ENCODE results near the gene C6orf15. TPM values are rescaled to one million over a fixed set of nuclear protein-coding genes. Genes with fewer than 3 reads are reported as not detected.

Gene C6orf15
- total RNA-seq, 1 donor from 2014 or later: not detected

DNA sequence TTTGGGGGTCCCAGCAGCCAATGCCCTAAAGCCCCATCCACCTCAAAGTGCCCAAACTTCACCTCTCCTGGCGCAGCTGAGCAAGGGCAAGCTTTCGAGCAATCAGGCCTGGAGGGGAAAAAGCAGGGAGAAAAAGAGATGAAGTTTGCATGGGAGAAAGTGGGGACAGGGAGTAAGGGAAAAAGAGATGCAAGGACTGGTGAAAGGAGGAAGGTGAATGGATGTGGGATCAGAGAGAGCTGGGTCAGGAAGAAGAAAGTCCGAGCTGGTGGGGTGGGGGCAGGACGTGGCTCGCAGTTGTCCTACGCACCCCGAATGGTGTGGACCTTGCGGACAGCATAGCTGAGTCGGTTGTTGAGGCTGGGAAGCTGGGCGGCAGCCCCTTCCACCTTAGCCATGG lies 33.0 kb upstream of the C6orf15 start:
- Mint-ChIP-seq H3K27ac (ENCODE audit: unreplicated experiment) (no peak overlapping the region), H3K27me3 (ENCODE audit: unreplicated experiment) (no peaks in the 10 kb centered on the region), H3K9me3 (ENCODE audit: unreplicated experiment) (no peaks in the 10 kb centered on the region), H3K36me3 (ENCODE audit: unreplicated experiment) (peaks cover 12% of the 10 kb centered on the region), H3K4me1 (ENCODE audit: unreplicated experiment) (peaks cover 18% of the 10 kb centered on the region), H3K4me3 (ENCODE audit: unreplicated experiment) (no peak overlapping the region)
- TF ChIP-seq, protein P1, sequence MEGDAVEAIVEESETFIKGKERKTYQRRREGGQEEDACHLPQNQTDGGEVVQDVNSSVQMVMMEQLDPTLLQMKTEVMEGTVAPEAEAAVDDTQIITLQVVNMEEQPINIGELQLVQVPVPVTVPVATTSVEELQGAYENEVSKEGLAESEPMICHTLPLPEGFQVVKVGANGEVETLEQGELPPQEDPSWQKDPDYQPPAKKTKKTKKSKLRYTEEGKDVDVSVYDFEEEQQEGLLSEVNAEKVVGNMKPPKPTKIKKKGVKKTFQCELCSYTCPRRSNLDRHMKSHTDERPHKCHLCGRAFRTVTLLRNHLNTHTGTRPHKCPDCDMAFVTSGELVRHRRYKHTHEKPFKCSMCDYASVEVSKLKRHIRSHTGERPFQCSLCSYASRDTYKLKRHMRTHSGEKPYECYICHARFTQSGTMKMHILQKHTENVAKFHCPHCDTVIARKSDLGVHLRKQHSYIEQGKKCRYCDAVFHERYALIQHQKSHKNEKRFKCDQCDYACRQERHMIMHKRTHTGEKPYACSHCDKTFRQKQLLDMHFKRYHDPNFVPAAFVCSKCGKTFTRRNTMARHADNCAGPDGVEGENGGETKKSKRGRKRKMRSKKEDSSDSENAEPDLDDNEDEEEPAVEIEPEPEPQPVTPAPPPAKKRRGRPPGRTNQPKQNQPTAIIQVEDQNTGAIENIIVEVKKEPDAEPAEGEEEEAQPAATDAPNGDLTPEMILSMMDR (IDR thresholded peaks at IDR 0.05): no peak
- no peak for DNase-seq (ENCODE audit: extremely low spot score, unreplicated experiment)

GRCh38 chr6:31144970-31145340 lies 32.6 kb upstream of the C6orf15 start:
- Mint-ChIP-seq H3K36me3 (ENCODE audit: unreplicated experiment) (peaks cover 12% of the 10 kb centered on the region), H3K9me3 (ENCODE audit: unreplicated experiment) (no peaks in the 10 kb centered on the region), H3K4me1 (ENCODE audit: unreplicated experiment) (peaks cover 20% of the 10 kb centered on the region), H3K4me3 (ENCODE audit: unreplicated experiment) (no peak overlapping the region), H3K27ac (ENCODE audit: unreplicated experiment) (no peak overlapping the region), H3K27me3 (ENCODE audit: unreplicated experiment) (no peaks in the 10 kb centered on the region)
- DNase-seq (ENCODE audit: extremely low spot score, unreplicated experiment): no peak
- TF ChIP-seq, protein P1 (IDR thresholded peaks at IDR 0.05): no peak

DNA sequence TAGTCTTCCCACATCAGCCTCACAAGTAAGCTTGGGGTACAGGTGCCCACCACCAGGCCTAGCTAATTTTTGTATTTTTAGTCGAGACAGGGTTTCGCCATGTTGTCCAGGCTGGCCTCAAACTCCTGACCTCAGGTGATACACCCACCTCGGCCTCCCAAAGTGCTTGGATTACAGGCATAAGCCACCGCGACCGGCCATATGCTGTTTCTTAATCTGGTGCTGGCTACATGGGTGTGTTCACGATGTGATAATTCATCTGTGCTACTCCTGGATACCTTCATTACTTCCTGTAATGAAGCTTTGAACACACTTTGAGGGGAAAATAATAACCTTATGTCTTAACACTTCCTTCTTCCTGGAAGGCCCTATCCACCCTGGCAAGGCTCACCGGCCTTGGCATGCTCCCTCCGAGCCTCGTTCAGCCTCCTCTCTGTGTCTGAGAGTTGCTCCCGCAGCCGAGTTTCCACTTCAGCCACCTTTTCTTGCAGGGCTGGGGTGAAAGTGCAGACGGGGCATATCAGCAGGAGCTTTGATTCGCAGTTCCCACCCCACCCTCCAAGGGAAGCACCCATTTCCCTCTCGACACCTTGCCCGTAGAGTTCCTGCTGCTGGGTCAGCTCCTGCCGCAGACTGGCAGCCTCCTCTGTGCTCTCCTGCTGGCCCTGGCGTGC lies 32.1 kb upstream of the C6orf15 start:
- no peak for DNase-seq (ENCODE audit: extremely low spot score, unreplicated experiment)
- Mint-ChIP-seq H3K4me1 (ENCODE audit: unreplicated experiment) (peaks cover 25% of the 10 kb centered on the region), H3K9me3 (ENCODE audit: unreplicated experiment) (no peaks in the 10 kb centered on the region), H3K36me3 (ENCODE audit: unreplicated experiment) (peaks cover 10% of the 10 kb centered on the region), H3K4me3 (ENCODE audit: unreplicated experiment) (no peak overlapping the region), H3K27ac (ENCODE audit: unreplicated experiment) (no peak overlapping the region), H3K27me3 (ENCODE audit: unreplicated experiment) (no peaks in the 10 kb centered on the region)
- TF ChIP-seq, protein P1 (IDR thresholded peaks at IDR 0.05): no peak

- TF ChIP-seq, protein P1 (IDR thresholded peaks at IDR 0.05): no peak
- no peak for DNase-seq (ENCODE audit: extremely low spot score, unreplicated experiment)
- H3K4me1 Mint-ChIP-seq (ENCODE audit: unreplicated experiment): peaks cover 26% of the 10 kb centered on the region
- H3K36me3 Mint-ChIP-seq (ENCODE audit: unreplicated experiment): peaks cover 8% of the 10 kb centered on the region
- no peaks in the 10 kb centered on the region for H3K9me3 Mint-ChIP-seq (ENCODE audit: unreplicated experiment)
- H3K4me3 Mint-ChIP-seq (ENCODE audit: unreplicated experiment): no peak overlapping the region
- no peak overlapping the region for H3K27ac Mint-ChIP-seq (ENCODE audit: unreplicated experiment)
- H3K27me3 Mint-ChIP-seq (ENCODE audit: unreplicated experiment): no peaks in the 10 kb centered on the region
Observed at GRCh38 chr6:31143148-31143547, 30.8 kb upstream of the C6orf15 start.

DNA sequence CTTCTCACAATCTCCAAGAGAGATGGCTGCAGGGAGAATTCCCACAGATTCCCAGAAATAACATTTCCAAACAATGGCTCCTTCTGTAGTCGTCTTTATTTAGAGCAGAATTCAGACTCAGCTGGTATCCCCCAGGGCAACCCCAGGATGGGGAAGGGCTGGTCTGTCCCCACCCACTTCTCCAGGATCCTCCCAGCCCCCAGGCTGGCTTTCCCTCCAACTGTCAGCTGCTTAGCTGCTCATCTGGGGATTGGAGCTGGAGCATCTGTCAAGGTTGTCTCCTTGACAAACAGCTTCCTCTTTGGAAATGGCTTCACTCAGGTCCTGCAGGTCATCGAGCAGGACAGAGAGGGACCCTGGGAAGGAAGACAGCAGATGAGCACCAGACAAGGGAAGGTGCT lies 30.0 kb upstream of the C6orf15 start:
- Mint-ChIP-seq H3K4me3 (ENCODE audit: unreplicated experiment) (no peak overlapping the region), H3K9me3 (ENCODE audit: unreplicated experiment) (no peaks in the 10 kb centered on the region), H3K36me3 (ENCODE audit: unreplicated experiment) (peaks cover 8% of the 10 kb centered on the region), H3K4me1 (ENCODE audit: unreplicated experiment) (peaks cover 30% of the 10 kb centered on the region), H3K27ac (ENCODE audit: unreplicated experiment) (peak overlapping the region; percentile 49), H3K27me3 (ENCODE audit: unreplicated experiment) (no peaks in the 10 kb centered on the region)
- TF ChIP-seq, protein P1 (IDR thresholded peaks at IDR 0.05): no peak
- no peak for DNase-seq (ENCODE audit: extremely low spot score, unreplicated experiment)
